Inflammatory macrophage (primary cell): ENCODE results near the gene AEBP1.

ENCODE experiments used
- DNase-seq, 2 donors: peaks; one replicate each; pipeline ENCODE4 v3.0.0-alpha.2; 2020 to 2022

Gene AEBP1

GRCh38 chr7:44158096-44158872 lies 54.1 kb downstream of the AEBP1 start:
- DNase-seq, result no peak

- no peak for DNase-seq
Measured at GRCh38 chr7:44158873-44159631, 54.9 kb downstream of the AEBP1 start.

GRCh38 chr7:44159824-44160630 lies 55.9 kb downstream of the AEBP1 start:
- DNase-seq, result no peak

GRCh38 chr7:44161371-44161770 lies 57.2 kb downstream of the AEBP1 start:
- no peak for DNase-seq

- DNase-seq, result no peak
Measured at GRCh38 chr7:44162179-44162578, 58.0 kb downstream of the AEBP1 start.

- no peak for DNase-seq
Measured at GRCh38 chr7:44162785-44163395, 58.7 kb downstream of the AEBP1 start.

GRCh38 chr7:44163591-44163990 lies 59.4 kb downstream of the AEBP1 start:
- no peak for DNase-seq
